Measurements from ENCODE around the gene NOL12. TPM values are rescaled to one million over a fixed set of nuclear protein-coding genes. Genes with fewer than 3 reads are reported as not detected.

Gene NOL12
- 10 to 100 TPM; 35.7 to 60.6 (median 40.2) TPM for polyA plus RNA-seq (ENCODE audit: low read depth in 6 of 6)

- ATAC-seq (ENCODE audit: low read depth in 2 of 2) (peak; percentile 86 to 90), DNase-seq (peak; percentile 74)
- H3K4me1 Mint-ChIP-seq: peaks cover 25 to 38% (median 37%) of the 10 kb centered on the region in 3 donors
- H3K27ac Mint-ChIP-seq: peak within 1 kb of the TSS; percentile 97 to 98 (median 98)
- peaks cover 0 to 8% of the 10 kb centered on the region in 2 donors for H3K36me3 Mint-ChIP-seq
- H3K9me3 Mint-ChIP-seq: no peaks in the 10 kb centered on the region
- peak within 1 kb of the TSS; percentile 90 to 98 (median 97) for H3K4me3 Mint-ChIP-seq
- H3K27me3 Mint-ChIP-seq: no peaks in the 10 kb centered on the region
Measured at GRCh38 chr22:37686002-37686982, at the start of gene NOL12. NOL12 (plus strand) TSS chr22:37686343; CDS start chr22:37686393, 50 bp downstream.

GRCh38 chr22:37636949-37637273, 49.2 kb upstream of the NOL12 start:
- Mint-ChIP-seq H3K27ac (peak overlapping the region in 3 of 6 donors; percentile 2 to 82 (median 30)), H3K4me1 (peaks cover 43 to 70% (median 64%) of the 10 kb centered on the region in 3 donors), H3K36me3 (no peaks in the 10 kb centered on the region), H3K4me3 (peak overlapping the region in 1 of 8 donors; percentile 53), H3K27me3 (no peaks in the 10 kb centered on the region), H3K9me3 (no peaks in the 10 kb centered on the region)
- DNase-seq: no peak
- ATAC-seq (ENCODE audit: low read depth in 2 of 2): no peak

GRCh38 chr22:37638391-37639069, 47.6 kb upstream of the NOL12 start:
- peak in 1 of 2 donors; percentile 9 for ATAC-seq (ENCODE audit: low read depth in 2 of 2)

GRCh38 chr22:37639070-37639760, 46.9 kb upstream of the NOL12 start, which contains the start of gene SH3BP1:
SH3BP1 (plus strand) TSS chr22:37639669; CDS start chr22:37639788, 119 bp downstream.
- peak within 1 kb of the TSS; percentile 91 to 99 (median 94) for H3K4me3 Mint-ChIP-seq
- H3K9me3 Mint-ChIP-seq: no peaks in the 10 kb centered on the region
- H3K4me1 Mint-ChIP-seq: peaks cover 40 to 64% (median 63%) of the 10 kb centered on the region in 3 donors
- peak within 1 kb of the TSS; percentile 53 to 98 (median 96) for H3K27ac Mint-ChIP-seq
- DNase-seq: peak; percentile 50
- H3K36me3 Mint-ChIP-seq: no peaks in the 10 kb centered on the region
- ATAC-seq (ENCODE audit: low read depth in 2 of 2): peak; percentile 43 to 48
- H3K27me3 Mint-ChIP-seq: no peaks in the 10 kb centered on the region

More at GRCh38 chr22:37638391-37639069, 47.6 kb upstream of the NOL12 start:
- DNase-seq: no peak
- Mint-ChIP-seq H3K4me1 (peaks cover 42 to 68% (median 67%) of the 10 kb centered on the region in 3 donors), H3K27ac (peak overlapping the region; percentile 7 to 97 (median 92)), H3K9me3 (no peaks in the 10 kb centered on the region), H3K36me3 (no peaks in the 10 kb centered on the region), H3K4me3 (peak overlapping the region; percentile 87 to 97 (median 92)), H3K27me3 (no peaks in the 10 kb centered on the region)

GRCh38 chr22:37639771-37640590, 46.2 kb upstream of the NOL12 start:
- peak in 1 of 2 donors; percentile 20 for ATAC-seq (ENCODE audit: low read depth in 2 of 2)
- Mint-ChIP-seq H3K4me1 (peaks cover 34 to 59% (median 57%) of the 10 kb centered on the region in 3 donors), H3K36me3 (no peaks in the 10 kb centered on the region), H3K27ac (peak overlapping the region; percentile 14 to 98 (median 94)), H3K9me3 (no peaks in the 10 kb centered on the region), H3K27me3 (no peaks in the 10 kb centered on the region), H3K4me3 (peak overlapping the region; percentile 91 to 99 (median 94))
- DNase-seq: no peak

GRCh38 chr22:37640591-37641560, 45.3 kb upstream of the NOL12 start:
- DNase-seq (no peak), ATAC-seq (ENCODE audit: low read depth in 2 of 2) (no peak)
- Mint-ChIP-seq H3K27me3 (no peaks in the 10 kb centered on the region), H3K36me3 (no peaks in the 10 kb centered on the region), H3K27ac (peak overlapping the region; percentile 37 to 98 (median 80)), H3K4me3 (peak overlapping the region; percentile 91 to 99 (median 94)), H3K4me1 (peaks cover 34 to 56% (median 55%) of the 10 kb centered on the region in 3 donors), H3K9me3 (no peaks in the 10 kb centered on the region)

GRCh38 chr22:37641561-37641949, 44.6 kb upstream of the NOL12 start:
- ATAC-seq (ENCODE audit: low read depth in 2 of 2): no peak
- Mint-ChIP-seq H3K36me3 (no peaks in the 10 kb centered on the region), H3K27me3 (no peaks in the 10 kb centered on the region), H3K27ac (peak overlapping the region in 3 of 6 donors; percentile 44 to 67 (median 47)), H3K4me3 (peak overlapping the region in 5 of 8 donors; percentile 37 to 92 (median 81)), H3K4me1 (peaks cover 34 to 50% (median 49%) of the 10 kb centered on the region in 3 donors), H3K9me3 (no peaks in the 10 kb centered on the region)
- no peak for DNase-seq

- peak overlapping the region in 3 of 8 donors; percentile 13 to 80 (median 30) for H3K4me3 Mint-ChIP-seq
- peaks cover 25 to 32% (median 31%) of the 10 kb centered on the region in 3 donors for H3K4me1 Mint-ChIP-seq
- H3K9me3 Mint-ChIP-seq: no peaks in the 10 kb centered on the region
- H3K36me3 Mint-ChIP-seq: no peaks in the 10 kb centered on the region
- H3K27ac Mint-ChIP-seq: peak overlapping the region in 4 of 6 donors; percentile 1 to 39 (median 26)
- peak; percentile 72 to 76 for ATAC-seq (ENCODE audit: low read depth in 2 of 2)
- no peaks in the 10 kb centered on the region for H3K27me3 Mint-ChIP-seq
- peak; percentile 77 for DNase-seq
Measured at GRCh38 chr22:37643225-37643847, 42.8 kb upstream of the NOL12 start.

GRCh38 chr22:37647317-37647716, 38.8 kb upstream of the NOL12 start:
- no peaks in the 10 kb centered on the region for H3K27me3 Mint-ChIP-seq
- H3K9me3 Mint-ChIP-seq: no peaks in the 10 kb centered on the region
- H3K27ac Mint-ChIP-seq: no peak overlapping the region
- ATAC-seq (ENCODE audit: low read depth in 2 of 2) (no peak), DNase-seq (no peak)
- H3K4me1 Mint-ChIP-seq: peaks cover 14 to 17% (median 16%) of the 10 kb centered on the region in 3 donors
- no peak overlapping the region for H3K4me3 Mint-ChIP-seq
- no peaks in the 10 kb centered on the region for H3K36me3 Mint-ChIP-seq

- DNase-seq (no peak), ATAC-seq (ENCODE audit: low read depth in 2 of 2) (no peak)
- H3K9me3 Mint-ChIP-seq: no peaks in the 10 kb centered on the region
- H3K27ac Mint-ChIP-seq: no peak overlapping the region
- no peaks in the 10 kb centered on the region for H3K27me3 Mint-ChIP-seq
- no peak overlapping the region for H3K4me3 Mint-ChIP-seq
- peaks cover 10 to 11% (median 10%) of the 10 kb centered on the region in 3 donors for H3K4me1 Mint-ChIP-seq
- no peaks in the 10 kb centered on the region for H3K36me3 Mint-ChIP-seq
Measured at GRCh38 chr22:37647928-37648327, 38.2 kb upstream of the NOL12 start.

GRCh38 chr22:37650463-37651136, 35.5 kb upstream of the NOL12 start:
- Mint-ChIP-seq H3K4me1 (no peaks in the 10 kb centered on the region), H3K27me3 (no peaks in the 10 kb centered on the region), H3K9me3 (no peaks in the 10 kb centered on the region), H3K27ac (no peak overlapping the region), H3K36me3 (no peaks in the 10 kb centered on the region), H3K4me3 (no peak overlapping the region)
- ATAC-seq (ENCODE audit: low read depth in 2 of 2) (no peak), DNase-seq (no peak)

Measured in naive B cell (primary cell).